Adrenal gland (tissue), 12 donors: ENCODE results near the gene RAD54L. TPM values are rescaled to one million over a fixed set of nuclear protein-coding genes. Genes with fewer than 3 reads are reported as not detected.

Source experiments
- DNase-seq, 7 donors: peaks; one replicate each; pipeline ENCODE4 v3.0.0-alpha.2; 2019 to 2020
- H3K27ac ChIP-seq, 5 donors: fragments of 200-600 bp; sonication (generic) in 4 of 5; 1 replicate in 3 of 5; 2 replicates in 2 of 5; pipeline versions ENCODE4 v1.5.1 to v1.8.0; 2016 to 2020; ENCODE audit warnings: mild to moderate bottlenecking in 1 of 5
- H3K27me3 ChIP-seq: fragments of 200-600 bp; 2 replicates; pipeline ENCODE4 v1.8.0; 2021
- H3K36me3 ChIP-seq, 2 donors: fragments of 200-600 bp; replicated peaks in 1 of 2; 1 replicate in 1 of 2; 2 replicates in 1 of 2; pipeline versions ENCODE4 v1.5.1 to v1.8.0; 2018 to 2022
- H3K4me1 ChIP-seq, 2 donors: fragments of 200-600 bp; replicated peaks in 1 of 2; 1 replicate in 1 of 2; 2 replicates in 1 of 2; pipeline versions ENCODE4 v1.5.1 to v1.8.0; 2018 to 2021
- H3K4me3 ChIP-seq, 4 donors: fragments of 200-600 bp; sonication (generic) in 3 of 4; one replicate each; pipeline ENCODE4 v1.5.1; 2016 to 2018
- H3K9me3 ChIP-seq, 3 donors: fragments of 200-600 bp; sonication (generic) in 1 of 3; replicated peaks in 1 of 3; 1 replicate in 2 of 3; 2 replicates in 1 of 3; pipeline versions ENCODE4 v1.5.1 to v1.8.0; 2016 to 2021
- POLR2A ChIP-seq, 2 donors: fragments of 450-650 bp; IDR thresholded peaks; one replicate each; pipeline ENCODE4 v1.6.1; 2017; ENCODE audit warnings: antibody characterized with exemption in 2 of 2, mild to moderate bottlenecking in 2 of 2, moderate library complexity in 1 of 2
- WGBS, 4 donors: extraction: QIAGEN DNeasy Blood & Tissue Kit in 2 of 4; methylation state at CpG; one replicate each; pipeline versions ENCODE4 v1.1.5 to v1.1.7; 2013 to 2017; 5-methylcytosine and 5-hydroxymethylcytosine counted together
- intact Hi-C, 2 donors: fragments of 100-400 bp; cut with DNase I; formaldehyde crosslinking; loops; one replicate each; pipeline versions ENCODE4 v1.14.1 to v1.15.0; 2022 to 2023
- polyA plus RNA-seq, 3 donors: library from polyadenylated mRNA; stranded (reverse); fragments of 200-250 nt in 2 of 3; fragments of 350-450 nt in 1 of 3; fragmentation: Illumina TruSeq in 1 of 3; extraction: RNeasy Lipid Tissue Mini Kit (QIAGEN cat#74804) in 1 of 3; gene quantifications; one replicate each; pipeline ENCODE4 v1.2.3, GENCODE V29; 2013 to 2014
- total RNA-seq, 9 donors: library from RNA; depleted of rRNA in 4 of 9; stranded (reverse); fragments of >200 nt in 4 of 9; fragments of 120-200 nt in 1 of 9; fragmentation: NEBNext Ultra II Directional in 1 of 9; extraction: Animal tissue kit (Norgen Biotek cat#: 25700) in 1 of 9; gene quantifications; one replicate each; pipeline versions ENCODE4 v1.1.0 to v1.2.4, GENCODE V29; 2013 to 2023
- TF ChIP-seq, protein P1 (sequence below), 6 experiments: fragments of 450-650 bp in 4 of 6; fragments of 200-600 bp in 2 of 6; sonication (generic) in 1 of 6; IDR thresholded peaks; 1 replicate in 5 of 6; 2 replicates in 1 of 6; pipeline versions ENCODE4 v1.5.1 to v1.8.0; 2016 to 2021; ENCODE audit warnings: antibody characterized with exemption in 6 of 6, mild to moderate bottlenecking in 2 of 6, moderate library complexity in 1 of 6
- donor health status: healthy with polysubstance abuse.
- donor health status: Bipolar disorder and iron deficiency.
- donor health status: DM: yes; HTN: yes; CAD: no.
- donor health status: DM: no; HTN: no; CAD: no.
- donor health status: DM: no; HTN: no; CAD: no.
- donor health status: DM: yes; HTN: yes; CAD: no.

The RAD54L gene
- total and polyA plus RNA-seq, 12 donors, result 0.49 to 3.5 (median 1.3) TPM; not detected in 2

DNA sequence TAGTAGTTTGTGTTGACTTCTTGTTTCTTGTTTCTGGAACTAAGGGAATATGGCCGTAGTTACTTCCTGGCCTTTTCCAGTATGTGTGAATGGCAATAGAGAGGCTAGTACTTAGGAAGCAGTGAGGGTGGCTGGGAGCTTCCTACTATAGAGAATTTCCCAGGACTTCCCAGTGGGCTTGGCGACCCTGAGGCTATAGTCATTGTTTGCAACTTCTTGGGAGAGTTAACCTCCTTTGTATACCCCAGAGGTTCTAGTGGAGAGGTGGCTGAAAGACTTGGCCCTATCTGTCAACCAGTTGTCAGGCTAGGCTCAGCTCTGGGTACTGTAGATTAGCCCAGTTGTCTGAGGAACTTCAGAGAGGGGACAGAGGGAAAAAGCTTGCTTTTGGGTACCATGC, 15.6 kb downstream of the RAD54L start:
- no peak for TF ChIP-seq POLR2A (IDR thresholded peaks at IDR 0.05)
- TF ChIP-seq, protein P1, sequence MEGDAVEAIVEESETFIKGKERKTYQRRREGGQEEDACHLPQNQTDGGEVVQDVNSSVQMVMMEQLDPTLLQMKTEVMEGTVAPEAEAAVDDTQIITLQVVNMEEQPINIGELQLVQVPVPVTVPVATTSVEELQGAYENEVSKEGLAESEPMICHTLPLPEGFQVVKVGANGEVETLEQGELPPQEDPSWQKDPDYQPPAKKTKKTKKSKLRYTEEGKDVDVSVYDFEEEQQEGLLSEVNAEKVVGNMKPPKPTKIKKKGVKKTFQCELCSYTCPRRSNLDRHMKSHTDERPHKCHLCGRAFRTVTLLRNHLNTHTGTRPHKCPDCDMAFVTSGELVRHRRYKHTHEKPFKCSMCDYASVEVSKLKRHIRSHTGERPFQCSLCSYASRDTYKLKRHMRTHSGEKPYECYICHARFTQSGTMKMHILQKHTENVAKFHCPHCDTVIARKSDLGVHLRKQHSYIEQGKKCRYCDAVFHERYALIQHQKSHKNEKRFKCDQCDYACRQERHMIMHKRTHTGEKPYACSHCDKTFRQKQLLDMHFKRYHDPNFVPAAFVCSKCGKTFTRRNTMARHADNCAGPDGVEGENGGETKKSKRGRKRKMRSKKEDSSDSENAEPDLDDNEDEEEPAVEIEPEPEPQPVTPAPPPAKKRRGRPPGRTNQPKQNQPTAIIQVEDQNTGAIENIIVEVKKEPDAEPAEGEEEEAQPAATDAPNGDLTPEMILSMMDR (IDR thresholded peaks at IDR 0.05), result no peak
- DNase-seq, result no peak
- 76 to 96% (median 92%) methylated on average over 2 of the region's 2 CpGs for WGBS, 4 donors
- H3K27me3 ChIP-seq, result no peaks in the 10 kb centered on the region
- intact Hi-C loops, result no loop called here
- H3K9me3 ChIP-seq, result no peaks in the 10 kb centered on the region
- no peaks in the 10 kb centered on the region for H3K36me3 ChIP-seq
- no peak overlapping the region for H3K4me3 ChIP-seq
- H3K4me1 ChIP-seq, result no peaks in the 10 kb centered on the region
- no peak overlapping the region for H3K27ac ChIP-seq

DNA sequence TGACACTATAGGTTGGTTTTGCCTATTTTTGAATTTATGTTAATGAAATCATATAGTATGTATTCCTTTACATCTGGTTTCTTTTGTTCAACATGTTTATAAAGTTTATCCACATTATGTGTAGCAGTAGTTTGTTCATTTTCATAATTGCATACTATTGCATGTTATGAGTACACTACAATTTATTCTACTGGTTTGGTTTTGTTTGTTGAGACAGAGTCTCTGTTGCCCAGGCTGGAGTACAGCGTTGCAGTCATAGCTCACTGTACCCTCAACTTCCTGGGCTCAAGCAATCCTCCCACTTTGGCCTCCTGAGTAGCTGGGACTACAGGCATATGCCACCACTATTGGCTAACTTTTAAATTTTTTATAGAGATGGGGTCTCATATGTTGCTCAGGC, 21.0 kb downstream of the RAD54L start:
- no peaks in the 10 kb centered on the region for H3K9me3 ChIP-seq
- intact Hi-C loops, result no loop called here
- no peaks in the 10 kb centered on the region for H3K4me1 ChIP-seq
- TF ChIP-seq, protein P1 (IDR thresholded peaks at IDR 0.05), result no peak
- TF ChIP-seq POLR2A (IDR thresholded peaks at IDR 0.05), result no peak
- WGBS, 4 donors, result 96 to 100% (median 100%) methylated on average over 1 of the region's 1 CpG
- no peaks in the 10 kb centered on the region for H3K27me3 ChIP-seq
- no peak overlapping the region for H3K4me3 ChIP-seq
- no peaks in the 10 kb centered on the region for H3K36me3 ChIP-seq
- no peak for DNase-seq
- no peak overlapping the region for H3K27ac ChIP-seq

DNA sequence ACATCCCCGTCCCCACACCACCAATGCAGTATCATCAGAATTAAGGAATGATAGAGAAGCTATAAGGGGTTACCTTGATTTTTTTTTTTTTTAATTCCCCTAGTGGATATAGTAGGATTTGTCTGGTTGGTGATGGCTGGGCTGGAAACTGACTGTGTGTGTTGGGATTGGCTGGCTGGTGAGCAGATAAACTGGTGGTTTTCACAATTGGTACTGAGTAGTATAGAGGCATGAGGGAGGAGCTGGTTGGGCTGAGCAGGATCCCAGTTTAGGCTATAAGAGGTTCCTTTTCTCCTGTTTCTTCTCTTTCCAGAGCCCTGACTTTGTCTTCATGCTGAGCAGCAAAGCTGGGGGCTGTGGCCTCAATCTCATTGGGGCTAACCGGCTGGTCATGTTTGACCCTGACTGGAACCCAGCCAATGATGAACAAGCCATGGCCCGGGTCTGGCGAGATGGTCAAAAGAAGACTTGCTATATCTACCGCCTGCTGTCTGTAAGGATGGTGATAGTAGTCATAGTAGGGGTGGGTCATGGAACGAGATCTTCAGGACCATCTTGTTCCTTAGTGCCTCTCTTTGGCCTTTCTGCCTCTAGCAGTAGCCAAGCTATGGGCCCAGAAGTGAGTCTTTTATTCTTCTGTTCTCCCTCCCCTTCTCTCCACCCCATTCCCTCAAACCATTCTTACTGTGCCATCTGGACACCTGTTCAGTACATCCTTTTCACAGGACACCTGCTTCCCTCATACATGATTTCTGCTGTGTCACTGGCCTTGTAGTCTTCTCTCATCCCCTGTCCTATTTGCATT, 26.9 kb downstream of the RAD54L start:
- WGBS, 4 donors, result 93 to 99% (median 95%) methylated on average over 6 of the region's 6 CpGs
- Histone ChIP-seq H3K27me3 (no peaks in the 10 kb centered on the region), H3K36me3 (peaks cover 0 to 12% of the 10 kb centered on the region in 2 donors), H3K9me3 (no peaks in the 10 kb centered on the region), H3K27ac (no peak overlapping the region), H3K4me3 (no peak overlapping the region), H3K4me1 (no peaks in the 10 kb centered on the region)
- intact Hi-C loops, result no loop called here
- no peak for DNase-seq
- TF ChIP-seq POLR2A (IDR thresholded peaks at IDR 0.05), result no peak
- TF ChIP-seq, protein P1 (IDR thresholded peaks at IDR 0.05), result no peak

DNA sequence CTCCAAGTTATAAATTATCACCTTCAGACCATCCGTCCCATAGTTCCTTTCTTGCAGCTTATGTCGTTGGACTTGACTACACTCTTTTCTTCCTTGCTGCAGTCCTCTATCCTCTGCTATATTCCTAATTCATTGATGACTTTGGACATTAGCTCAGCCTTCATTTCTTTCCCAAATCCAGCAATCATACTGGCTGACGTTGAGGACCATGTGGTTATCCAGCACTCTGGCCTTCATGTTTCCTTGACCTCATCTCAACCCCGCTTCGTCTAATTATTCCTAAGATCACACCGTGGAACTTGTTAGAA, 27.4 kb downstream of the RAD54L start:
- Histone ChIP-seq H3K9me3 (no peaks in the 10 kb centered on the region), H3K27ac (no peak overlapping the region), H3K4me3 (no peak overlapping the region), H3K36me3 (peaks cover 0 to 16% of the 10 kb centered on the region in 2 donors), H3K4me1 (no peaks in the 10 kb centered on the region), H3K27me3 (no peaks in the 10 kb centered on the region)
- no peak for DNase-seq
- WGBS, 4 donors, result 51 to 67% (median 59%) methylated on average over 6 of the region's 6 CpGs
- TF ChIP-seq POLR2A (IDR thresholded peaks at IDR 0.05), result no peak
- TF ChIP-seq, protein P1 (IDR thresholded peaks at IDR 0.05), result no peak
- intact Hi-C loops, result no loop called here
